Measurements from ENCODE around the gene DMAC2. TPM values are rescaled to one million over a fixed set of nuclear protein-coding genes. Genes with fewer than 3 reads are reported as not detected.

The DMAC2 gene
- total RNA-seq (2021) (77.6 to 85.6 TPM (median 82.6 TPM) in 3 replicates), Bru-seq, nascent RNA (percentile 79 among the genes with signal in this experiment)
- long read RNA-seq, experiment 1, transcript DMAC2-210 (5 exons, 1,622 nt), result minor isoform, 12 of 198 reads
- long read RNA-seq, experiment 1, transcript DMAC2-201 (6 exons, 1,692 nt), result major isoform, 103 of 198 reads
- long read RNA-seq, experiment 1, transcript DMAC2-214 (4 exons, 572 nt), result minor isoform, 11 of 198 reads
- long read RNA-seq, experiment 1, partial matches to known transcripts, result 53 of 198 reads
- long read RNA-seq, experiment 1, other reads (novel, unspliced or antisense), result 13 of 198 reads
- long read RNA-seq, experiment 2, transcript DMAC2-201 (6 exons, 1,692 nt), result major isoform, 6 of 98 reads
- long read RNA-seq, experiment 2, partial matches to known transcripts, result 66 of 98 reads
- long read RNA-seq, experiment 2, other reads (novel, unspliced or antisense), result 24 of 98 reads
- long read RNA-seq, experiment 3, transcript DMAC2-203 (6 exons, 1,065 nt), result minor isoform, 5 of 340 reads
- long read RNA-seq, experiment 3, transcript DMAC2-210 (5 exons, 1,622 nt), result minor isoform, 28 of 340 reads
- long read RNA-seq, experiment 3, transcript DMAC2-201 (6 exons, 1,692 nt), result major isoform, 183 of 340 reads
- long read RNA-seq, experiment 3, transcript DMAC2-208 (5 exons, 979 nt), result minor isoform, 13 of 340 reads
- long read RNA-seq, experiment 3, partial matches to known transcripts, result 35 of 340 reads
- long read RNA-seq, experiment 3, other reads (novel, unspliced or antisense), result 68 of 340 reads

DNA sequence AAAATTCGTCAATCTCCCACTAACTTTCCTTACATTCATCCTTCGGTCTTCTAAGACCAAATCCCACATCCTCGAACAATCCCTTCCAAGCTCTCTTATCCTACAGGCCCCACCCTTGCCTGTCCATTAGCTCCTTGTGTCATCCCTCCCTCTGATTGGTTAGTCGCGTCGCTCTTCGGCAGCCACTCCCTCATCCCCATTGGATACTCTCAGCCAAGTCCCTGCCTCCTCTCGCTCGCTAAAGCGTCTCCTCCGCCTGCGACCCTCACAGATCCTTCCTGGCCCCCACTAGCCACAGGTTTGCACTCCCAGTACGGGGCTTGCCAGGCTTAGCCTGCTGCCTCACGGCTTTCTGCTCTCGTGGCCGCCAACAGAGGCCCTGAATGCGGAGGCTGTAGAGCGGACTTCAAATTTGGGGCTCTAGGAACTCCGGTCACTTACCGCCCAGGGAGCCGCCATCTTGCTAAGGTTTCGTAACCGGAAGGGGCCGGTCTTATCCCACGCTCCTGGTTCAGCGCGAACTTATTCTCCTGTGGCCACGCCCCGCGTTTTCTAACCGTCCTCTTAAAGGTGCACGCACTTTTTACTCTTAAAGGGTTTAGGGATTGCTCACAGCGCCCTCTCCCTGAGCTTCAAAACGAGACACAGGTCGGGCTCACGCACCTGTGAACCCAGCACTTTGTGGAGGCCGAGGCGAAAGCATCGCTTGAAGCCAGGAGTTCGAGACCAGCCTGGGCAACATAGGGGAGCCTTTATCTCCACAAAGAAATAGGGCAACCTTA is at the start of gene DMAC2:
Gene DMAC2, minus strand, starts transcription at position 472 of the 782 bp plus-strand sequence. Its CDS starts 13 bp downstream, at position 459.
- peaks cover 9% of the 10 kb centered on the region; the same call in 1 of the 2 replicates for H3K36me3 Mint-ChIP-seq
- no peaks in the 10 kb centered on the region for H3K9me3 Mint-ChIP-seq
- ChIA-PET POLR2A (interaction anchor here (0.5 to 1.6 kb wide), 14 partner anchors 8 to 1509 kb away, joined by 3 to 31 read pairs (median 4); partner anchors contain the start of genes B3GNT8 and B9D2), CTCF (interaction anchor here (0.6 to 3.7 kb wide), 34 partner anchors 8 to 805 kb away, joined by 3 to 73 read pairs (median 5); partner anchors contain the start of genes B3GNT8, B9D2 and TGFB1)
- no peak within 1 kb of the TSS for H3K27ac Mint-ChIP-seq
- H3K4me1 Mint-ChIP-seq, result peaks cover 13% of the 10 kb centered on the region
- ATAC-seq (peak; percentile 98), DNase-seq (ENCODE audit: low spot score) (peak; percentile 97)
- peaks cover 17% of the 10 kb centered on the region; the same call in 1 of the 2 replicates for H3K27me3 Mint-ChIP-seq (ENCODE audit: low read depth)
- no peak within 1 kb of the TSS for H3K4me3 Mint-ChIP-seq
- TF ChIP-seq EMX1 (CRISPR knock-in tag; IDR thresholded peaks at IDR 0.05) (no peak), NR3C1 (CRISPR knock-in tag; conservative IDR thresholded peaks at IDR 0.05; ENCODE audit: low read depth) (no peak), JUN (CRISPR knock-in tag; IDR thresholded peaks at IDR 0.05) (peak; percentile 38; the same call in 1 of the 2 replicates), JAZF1 (CRISPR knock-in tag; IDR thresholded peaks at IDR 0.05) (no peak), ZNF232 (CRISPR knock-in tag; IDR thresholded peaks at IDR 0.05) (0 out of 2 replicates have a peak, but pooled peaks have one; percentile 50), SMAD3 (CRISPR knock-in tag; IDR thresholded peaks at IDR 0.05; ENCODE audit: borderline replicate concordance) (no peak), MXD4 (CRISPR knock-in tag; IDR thresholded peaks at IDR 0.05; ENCODE audit: borderline replicate concordance) (no peak), ZNF138 (CRISPR knock-in tag; conservative IDR thresholded peaks at IDR 0.05) (no peak), TEAD1 (CRISPR knock-in tag; IDR thresholded peaks at IDR 0.05) (0 out of 2 replicates have a peak, but pooled peaks have one; percentile 42), ZNF671 (CRISPR knock-in tag; IDR thresholded peaks at IDR 0.05) (no peak), ZNF396 (CRISPR knock-in tag; IDR thresholded peaks at IDR 0.05; ENCODE audit: borderline replicate concordance) (no peak), SOX15 (CRISPR knock-in tag; IDR thresholded peaks at IDR 0.05) (no peak), ZBTB21 (CRISPR knock-in tag; IDR thresholded peaks at IDR 0.05; ENCODE audit: borderline replicate concordance) (no peak)
- TF ChIP-seq, protein P1, sequence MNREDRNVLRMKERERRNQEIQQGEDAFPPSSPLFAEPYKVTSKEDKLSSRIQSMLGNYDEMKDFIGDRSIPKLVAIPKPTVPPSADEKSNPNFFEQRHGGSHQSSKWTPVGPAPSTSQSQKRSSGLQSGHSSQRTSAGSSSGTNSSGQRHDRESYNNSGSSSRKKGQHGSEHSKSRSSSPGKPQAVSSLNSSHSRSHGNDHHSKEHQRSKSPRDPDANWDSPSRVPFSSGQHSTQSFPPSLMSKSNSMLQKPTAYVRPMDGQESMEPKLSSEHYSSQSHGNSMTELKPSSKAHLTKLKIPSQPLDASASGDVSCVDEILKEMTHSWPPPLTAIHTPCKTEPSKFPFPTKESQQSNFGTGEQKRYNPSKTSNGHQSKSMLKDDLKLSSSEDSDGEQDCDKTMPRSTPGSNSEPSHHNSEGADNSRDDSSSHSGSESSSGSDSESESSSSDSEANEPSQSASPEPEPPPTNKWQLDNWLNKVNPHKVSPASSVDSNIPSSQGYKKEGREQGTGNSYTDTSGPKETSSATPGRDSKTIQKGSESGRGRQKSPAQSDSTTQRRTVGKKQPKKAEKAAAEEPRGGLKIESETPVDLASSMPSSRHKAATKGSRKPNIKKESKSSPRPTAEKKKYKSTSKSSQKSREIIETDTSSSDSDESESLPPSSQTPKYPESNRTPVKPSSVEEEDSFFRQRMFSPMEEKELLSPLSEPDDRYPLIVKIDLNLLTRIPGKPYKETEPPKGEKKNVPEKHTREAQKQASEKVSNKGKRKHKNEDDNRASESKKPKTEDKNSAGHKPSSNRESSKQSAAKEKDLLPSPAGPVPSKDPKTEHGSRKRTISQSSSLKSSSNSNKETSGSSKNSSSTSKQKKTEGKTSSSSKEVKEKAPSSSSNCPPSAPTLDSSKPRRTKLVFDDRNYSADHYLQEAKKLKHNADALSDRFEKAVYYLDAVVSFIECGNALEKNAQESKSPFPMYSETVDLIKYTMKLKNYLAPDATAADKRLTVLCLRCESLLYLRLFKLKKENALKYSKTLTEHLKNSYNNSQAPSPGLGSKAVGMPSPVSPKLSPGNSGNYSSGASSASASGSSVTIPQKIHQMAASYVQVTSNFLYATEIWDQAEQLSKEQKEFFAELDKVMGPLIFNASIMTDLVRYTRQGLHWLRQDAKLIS (CRISPR knock-in tag; IDR thresholded peaks at IDR 0.05; ENCODE audit: borderline replicate concordance), result no peak
- TF ChIP-seq, protein P2, sequence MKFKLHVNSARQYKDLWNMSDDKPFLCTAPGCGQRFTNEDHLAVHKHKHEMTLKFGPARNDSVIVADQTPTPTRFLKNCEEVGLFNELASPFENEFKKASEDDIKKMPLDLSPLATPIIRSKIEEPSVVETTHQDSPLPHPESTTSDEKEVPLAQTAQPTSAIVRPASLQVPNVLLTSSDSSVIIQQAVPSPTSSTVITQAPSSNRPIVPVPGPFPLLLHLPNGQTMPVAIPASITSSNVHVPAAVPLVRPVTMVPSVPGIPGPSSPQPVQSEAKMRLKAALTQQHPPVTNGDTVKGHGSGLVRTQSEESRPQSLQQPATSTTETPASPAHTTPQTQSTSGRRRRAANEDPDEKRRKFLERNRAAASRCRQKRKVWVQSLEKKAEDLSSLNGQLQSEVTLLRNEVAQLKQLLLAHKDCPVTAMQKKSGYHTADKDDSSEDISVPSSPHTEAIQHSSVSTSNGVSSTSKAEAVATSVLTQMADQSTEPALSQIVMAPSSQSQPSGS (CRISPR knock-in tag; IDR thresholded peaks at IDR 0.05; ENCODE audit: borderline replicate concordance, low read depth), result no peak
- TF ChIP-seq, protein P3, sequence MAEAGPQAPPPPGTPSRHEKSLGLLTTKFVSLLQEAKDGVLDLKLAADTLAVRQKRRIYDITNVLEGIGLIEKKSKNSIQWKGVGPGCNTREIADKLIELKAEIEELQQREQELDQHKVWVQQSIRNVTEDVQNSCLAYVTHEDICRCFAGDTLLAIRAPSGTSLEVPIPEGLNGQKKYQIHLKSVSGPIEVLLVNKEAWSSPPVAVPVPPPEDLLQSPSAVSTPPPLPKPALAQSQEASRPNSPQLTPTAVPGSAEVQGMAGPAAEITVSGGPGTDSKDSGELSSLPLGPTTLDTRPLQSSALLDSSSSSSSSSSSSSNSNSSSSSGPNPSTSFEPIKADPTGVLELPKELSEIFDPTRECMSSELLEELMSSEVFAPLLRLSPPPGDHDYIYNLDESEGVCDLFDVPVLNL (CRISPR knock-in tag; IDR thresholded peaks at IDR 0.05; ENCODE audit: borderline replicate concordance, low read depth), result no peak
- TF ChIP-seq, protein P4, sequence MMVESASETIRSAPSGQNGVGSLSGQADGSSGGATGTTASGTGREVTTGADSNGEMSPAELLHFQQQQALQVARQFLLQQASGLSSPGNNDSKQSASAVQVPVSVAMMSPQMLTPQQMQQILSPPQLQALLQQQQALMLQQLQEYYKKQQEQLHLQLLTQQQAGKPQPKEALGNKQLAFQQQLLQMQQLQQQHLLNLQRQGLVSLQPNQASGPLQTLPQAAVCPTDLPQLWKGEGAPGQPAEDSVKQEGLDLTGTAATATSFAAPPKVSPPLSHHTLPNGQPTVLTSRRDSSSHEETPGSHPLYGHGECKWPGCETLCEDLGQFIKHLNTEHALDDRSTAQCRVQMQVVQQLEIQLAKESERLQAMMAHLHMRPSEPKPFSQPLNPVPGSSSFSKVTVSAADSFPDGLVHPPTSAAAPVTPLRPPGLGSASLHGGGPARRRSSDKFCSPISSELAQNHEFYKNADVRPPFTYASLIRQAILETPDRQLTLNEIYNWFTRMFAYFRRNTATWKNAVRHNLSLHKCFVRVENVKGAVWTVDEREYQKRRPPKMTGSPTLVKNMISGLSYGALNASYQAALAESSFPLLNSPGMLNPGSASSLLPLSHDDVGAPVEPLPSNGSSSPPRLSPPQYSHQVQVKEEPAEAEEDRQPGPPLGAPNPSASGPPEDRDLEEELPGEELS (CRISPR knock-in tag; IDR thresholded peaks at IDR 0.05), result peak; percentile 39; the same call in 1 of the 2 replicates
- TF ChIP-seq, protein P5, sequence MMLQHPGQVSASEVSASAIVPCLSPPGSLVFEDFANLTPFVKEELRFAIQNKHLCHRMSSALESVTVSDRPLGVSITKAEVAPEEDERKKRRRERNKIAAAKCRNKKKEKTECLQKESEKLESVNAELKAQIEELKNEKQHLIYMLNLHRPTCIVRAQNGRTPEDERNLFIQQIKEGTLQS (CRISPR knock-in tag; conservative IDR thresholded peaks at IDR 0.05), result no peak
- TF ChIP-seq, protein P6, sequence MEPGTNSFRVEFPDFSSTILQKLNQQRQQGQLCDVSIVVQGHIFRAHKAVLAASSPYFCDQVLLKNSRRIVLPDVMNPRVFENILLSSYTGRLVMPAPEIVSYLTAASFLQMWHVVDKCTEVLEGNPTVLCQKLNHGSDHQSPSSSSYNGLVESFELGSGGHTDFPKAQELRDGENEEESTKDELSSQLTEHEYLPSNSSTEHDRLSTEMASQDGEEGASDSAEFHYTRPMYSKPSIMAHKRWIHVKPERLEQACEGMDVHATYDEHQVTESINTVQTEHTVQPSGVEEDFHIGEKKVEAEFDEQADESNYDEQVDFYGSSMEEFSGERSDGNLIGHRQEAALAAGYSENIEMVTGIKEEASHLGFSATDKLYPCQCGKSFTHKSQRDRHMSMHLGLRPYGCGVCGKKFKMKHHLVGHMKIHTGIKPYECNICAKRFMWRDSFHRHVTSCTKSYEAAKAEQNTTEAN (CRISPR knock-in tag; IDR thresholded peaks at IDR 0.05), result no peak
- TF ChIP-seq, protein P7, sequence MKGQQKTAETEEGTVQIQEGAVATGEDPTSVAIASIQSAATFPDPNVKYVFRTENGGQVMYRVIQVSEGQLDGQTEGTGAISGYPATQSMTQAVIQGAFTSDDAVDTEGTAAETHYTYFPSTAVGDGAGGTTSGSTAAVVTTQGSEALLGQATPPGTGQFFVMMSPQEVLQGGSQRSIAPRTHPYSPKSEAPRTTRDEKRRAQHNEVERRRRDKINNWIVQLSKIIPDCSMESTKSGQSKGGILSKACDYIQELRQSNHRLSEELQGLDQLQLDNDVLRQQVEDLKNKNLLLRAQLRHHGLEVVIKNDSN (CRISPR knock-in tag; IDR thresholded peaks at IDR 0.05), result peak; percentile 36; the same call in 1 of the 2 replicates
